HL-60/S4 treated with retinoic acid at 250 ng/mL for 4 days and 3 days (cell line): ENCODE measurements around the gene C12orf75.

ENCODE experiments used
- in situ Hi-C: fragments of 300-500 bp; cut with MboI; formaldehyde crosslinking; loops from 2 replicates; pipeline ENCODE4 v1.7.0; 2022; ENCODE audit warnings: low sequenced_read_pairs

The C12orf75 gene

GRCh38 chr12:105409279-105409678 lies 78.8 kb downstream of the C12orf75 start:
- in situ Hi-C loops, result loop anchor here (25.0 kb wide), 1 partner anchor 728 kb away; the partner anchor contains the start of gene NUAK1

- in situ Hi-C loops, result loop anchor here (25.0 kb wide), 1 partner anchor 727 kb away; the partner anchor contains the start of gene NUAK1
Measured at GRCh38 chr12:105409801-105410471, 79.4 kb downstream of the C12orf75 start.

- in situ Hi-C loops, result loop anchor here (25.0 kb wide), 1 partner anchor 723 kb away; the partner anchor contains the start of gene NUAK1
Measured at GRCh38 chr12:105413911-105414487, 83.5 kb downstream of the C12orf75 start.

- in situ Hi-C loops, result loop anchor here (25.0 kb wide), 1 partner anchor 720 kb away; the partner anchor contains the start of gene NUAK1
Measured at GRCh38 chr12:105417732-105418131, 87.2 kb downstream of the C12orf75 start.

- in situ Hi-C loops, result loop anchor here (25.0 kb wide), 1 partner anchor 719 kb away; the partner anchor contains the start of gene NUAK1
Measured at GRCh38 chr12:105418229-105418628, 87.7 kb downstream of the C12orf75 start.

GRCh38 chr12:105418821-105419291 lies 88.4 kb downstream of the C12orf75 start:
- in situ Hi-C loops, result loop anchor here (25.0 kb wide), 1 partner anchor 718 kb away; the partner anchor contains the start of gene NUAK1

- in situ Hi-C loops, result loop anchor here (25.0 kb wide), 1 partner anchor 718 kb away; the partner anchor contains the start of gene NUAK1
Measured at GRCh38 chr12:105419606-105420005, 89.1 kb downstream of the C12orf75 start.

- in situ Hi-C loops, result loop anchor here (25.0 kb wide), 1 partner anchor 717 kb away; the partner anchor contains the start of gene NUAK1
Measured at GRCh38 chr12:105420046-105420445, 89.6 kb downstream of the C12orf75 start.

- in situ Hi-C loops, result loop anchor here (25.0 kb wide), 1 partner anchor 717 kb away; the partner anchor contains the start of gene NUAK1
Measured at GRCh38 chr12:105420659-105421240, 90.3 kb downstream of the C12orf75 start.
